Activated T-cell treated with anti-CD3 and anti-CD28 coated beads, Interleukin-2, amount 50 U/mL, for 24 hours (primary cell): ENCODE results near the gene MYRIP.
A peak's percentile ranks its signal among the peaks of the same experiment; 100 is the strongest.

Experiments used
- DNase-seq: peaks from one replicate; pipeline ENCODE4 v3.0.0-alpha.2; 2020
- H3K27ac Mint-ChIP-seq: 2 replicates; pipeline ENCODE4 v1.8.0; 2020; ENCODE audit warnings: mild to moderate bottlenecking, mixed read lengths
- H3K27me3 Mint-ChIP-seq: 2 replicates; pipeline ENCODE4 v1.8.0; 2020; ENCODE audit warnings: mixed read lengths
- H3K36me3 Mint-ChIP-seq: 2 replicates; pipeline ENCODE4 v1.8.0; 2020; ENCODE audit warnings: low read depth, mixed read lengths
- H3K4me1 Mint-ChIP-seq: 2 replicates; pipeline ENCODE4 v1.8.0; 2020; ENCODE audit warnings: low read depth, mixed read lengths
- H3K4me3 Mint-ChIP-seq: 2 replicates; pipeline ENCODE4 v1.8.0; 2020; ENCODE audit warnings: mild to moderate bottlenecking, moderate library complexity, mixed read lengths
- H3K9me3 Mint-ChIP-seq: 2 replicates; pipeline ENCODE4 v1.8.0; 2020; ENCODE audit warnings: mixed read lengths

MYRIP gene

DNA sequence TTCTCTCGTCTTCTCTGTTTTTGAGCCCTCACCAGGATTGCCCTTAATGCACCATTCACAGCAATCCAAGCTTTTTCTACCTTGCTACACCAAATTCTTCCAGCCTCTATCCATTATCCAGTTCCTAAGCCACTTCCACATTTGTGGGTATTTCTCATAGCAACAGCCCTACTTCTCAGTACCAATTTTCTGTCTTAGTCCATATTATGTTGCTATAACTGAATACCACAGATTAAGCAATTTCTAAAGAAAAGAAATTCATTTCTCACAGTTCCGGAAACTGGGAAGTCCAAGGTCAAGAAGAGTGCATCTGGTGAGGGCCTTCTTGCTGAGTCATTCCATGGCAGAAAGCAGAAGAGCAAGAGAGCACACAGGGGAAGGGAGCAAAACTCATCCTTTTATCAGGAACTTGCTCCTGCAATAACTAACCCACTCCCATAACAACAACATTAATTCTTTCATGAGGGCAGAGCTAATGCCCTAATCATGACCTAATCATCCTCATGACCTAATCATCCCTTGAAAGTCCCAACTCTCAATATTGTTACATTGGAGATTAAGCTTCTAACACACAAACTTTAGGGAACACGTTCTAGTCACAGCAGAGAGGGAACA, 490.4 kb downstream of the MYRIP start:
- H3K36me3 Mint-ChIP-seq = peaks cover 32% of the 10 kb centered on the region
- H3K4me1 Mint-ChIP-seq = no peaks in the 10 kb centered on the region
- H3K27ac Mint-ChIP-seq = no peak overlapping the region
- H3K9me3 Mint-ChIP-seq = no peaks in the 10 kb centered on the region
- no peak overlapping the region for H3K4me3 Mint-ChIP-seq
- no peak for DNase-seq
- H3K27me3 Mint-ChIP-seq = no peaks in the 10 kb centered on the region

DNA sequence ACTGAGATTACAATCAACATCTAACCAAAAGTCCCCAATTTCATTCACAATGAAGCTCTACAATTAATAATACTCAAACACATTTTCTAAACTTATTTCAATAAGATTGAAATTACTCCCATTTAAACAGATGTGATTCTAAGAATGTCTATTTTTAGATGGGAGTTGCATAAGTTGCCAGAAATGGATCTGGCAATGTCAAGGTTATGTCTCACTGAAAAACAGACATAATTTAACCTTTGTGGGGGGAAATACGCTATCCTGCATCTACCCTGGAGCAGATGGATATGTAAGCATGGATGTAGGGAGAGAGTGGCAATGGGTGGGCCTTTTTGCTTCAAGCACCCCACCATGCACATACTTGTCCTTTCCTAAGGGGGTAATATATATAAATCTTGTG, 493.4 kb downstream of the MYRIP start:
- H3K27ac Mint-ChIP-seq = no peak overlapping the region
- no peak for DNase-seq

GRCh38 chr3:40304352-40304751, 494.9 kb downstream of the MYRIP start:
- no peaks in the 10 kb centered on the region for H3K27me3 Mint-ChIP-seq
- no peaks in the 10 kb centered on the region for H3K9me3 Mint-ChIP-seq
- H3K27ac Mint-ChIP-seq = no peak overlapping the region
- H3K4me1 Mint-ChIP-seq = peaks cover 7% of the 10 kb centered on the region
- H3K4me3 Mint-ChIP-seq = no peak overlapping the region
- H3K36me3 Mint-ChIP-seq = peaks cover 19% of the 10 kb centered on the region
- no peak for DNase-seq

More for the DNA sequence above, 493.4 kb downstream of the MYRIP start:
- Mint-ChIP-seq H3K4me3 (no peak overlapping the region), H3K4me1 (no peaks in the 10 kb centered on the region), H3K27me3 (no peaks in the 10 kb centered on the region), H3K9me3 (no peaks in the 10 kb centered on the region), H3K36me3 (peaks cover 21% of the 10 kb centered on the region)

DNA sequence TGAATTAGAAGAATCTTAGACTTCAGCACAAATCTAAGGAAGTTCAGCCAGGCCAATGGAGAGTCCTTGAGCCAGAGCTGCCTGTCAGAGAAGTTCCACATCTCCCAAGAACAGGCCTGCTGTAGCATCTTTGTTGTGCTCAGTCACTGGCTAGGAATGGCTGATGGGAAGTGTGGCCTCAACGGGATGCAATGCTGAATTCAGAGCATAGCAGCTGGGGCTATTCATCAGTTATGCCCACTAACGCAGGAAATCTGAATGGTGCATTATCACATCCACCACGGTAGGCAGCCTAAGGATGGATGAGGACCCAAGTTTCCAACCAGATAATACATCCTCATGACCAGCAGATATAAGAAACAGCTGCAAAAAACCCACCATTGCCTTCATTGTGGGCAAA, 496.9 kb downstream of the MYRIP start:
- Mint-ChIP-seq H3K27me3 (no peaks in the 10 kb centered on the region), H3K4me3 (no peak overlapping the region), H3K36me3 (peaks cover 22% of the 10 kb centered on the region), H3K9me3 (no peaks in the 10 kb centered on the region), H3K27ac (no peak overlapping the region), H3K4me1 (peaks cover 14% of the 10 kb centered on the region)
- DNase-seq = no peak

DNA sequence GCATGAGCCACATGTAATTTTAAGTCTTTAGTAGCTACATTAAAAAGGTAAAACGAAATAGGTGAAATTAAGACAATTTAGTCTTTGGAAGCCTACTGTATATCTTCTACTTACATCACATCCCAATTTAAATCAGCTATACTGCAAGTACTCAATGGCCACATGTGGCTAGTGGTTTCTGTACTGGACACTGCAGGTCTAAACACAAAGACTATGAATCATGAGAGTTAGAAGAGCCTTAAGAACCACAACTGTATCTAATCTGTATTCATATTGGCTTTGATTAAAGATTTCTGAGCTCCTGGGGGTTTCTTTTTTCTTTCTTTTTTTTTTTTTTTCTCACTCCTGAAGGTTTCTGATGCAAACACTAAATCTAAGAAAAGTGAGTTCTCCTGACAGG, 497.8 kb downstream of the MYRIP start:
- H3K9me3 Mint-ChIP-seq = no peaks in the 10 kb centered on the region
- H3K4me3 Mint-ChIP-seq = no peak overlapping the region
- H3K27me3 Mint-ChIP-seq = no peaks in the 10 kb centered on the region
- no peak for DNase-seq
- H3K27ac Mint-ChIP-seq = no peak overlapping the region
- H3K36me3 Mint-ChIP-seq = peaks cover 31% of the 10 kb centered on the region
- H3K4me1 Mint-ChIP-seq = peaks cover 21% of the 10 kb centered on the region

- no peaks in the 10 kb centered on the region for H3K9me3 Mint-ChIP-seq
- peaks cover 48% of the 10 kb centered on the region for H3K36me3 Mint-ChIP-seq
- H3K4me1 Mint-ChIP-seq = peaks cover 30% of the 10 kb centered on the region
- no peak for DNase-seq
- H3K27ac Mint-ChIP-seq = peak overlapping the region; percentile 99
- H3K27me3 Mint-ChIP-seq = no peaks in the 10 kb centered on the region
- H3K4me3 Mint-ChIP-seq = peak overlapping the region; percentile 100
These were observed 499.5 kb downstream of the MYRIP start for GRCh38 chr3:40308725-40309417.

DNA sequence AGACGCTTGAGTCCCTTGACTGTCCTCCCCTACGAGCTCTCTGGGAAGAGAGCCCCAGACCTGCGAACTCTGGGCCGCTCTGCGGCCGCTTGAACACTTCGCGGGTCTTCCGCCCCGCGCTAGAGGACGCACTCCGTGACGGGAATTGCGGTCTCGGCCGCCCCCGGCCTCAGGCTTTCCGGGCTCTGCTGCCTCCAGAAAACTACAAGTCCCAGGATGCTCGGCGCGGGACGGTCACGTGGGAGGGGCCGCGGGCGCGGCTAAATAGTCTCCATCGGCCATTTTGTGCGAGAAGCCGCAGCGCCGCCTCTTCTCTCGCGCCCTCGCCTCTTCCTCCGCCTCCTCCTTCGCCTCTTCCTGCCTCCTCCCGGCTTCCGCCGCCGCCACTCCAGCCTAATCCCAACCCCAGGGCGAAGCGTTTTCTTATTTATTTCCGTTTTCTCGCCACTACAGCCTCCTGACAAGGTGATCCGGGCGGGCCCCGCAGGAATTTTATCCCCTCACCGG, 500.1 kb downstream of the MYRIP start, which contains the start of gene EIF1B:
TSS of gene EIF1B (plus strand) at position 290 of the 507 bp plus-strand sequence. CDS start 235 bp downstream, outside the sequence.
- peaks cover 54% of the 10 kb centered on the region for H3K36me3 Mint-ChIP-seq
- H3K27ac Mint-ChIP-seq = peak within 1 kb of the TSS; percentile 99
- peaks cover 30% of the 10 kb centered on the region for H3K4me1 Mint-ChIP-seq
- DNase-seq = peak; percentile 99
- peak within 1 kb of the TSS; percentile 100 for H3K4me3 Mint-ChIP-seq
- H3K9me3 Mint-ChIP-seq = no peaks in the 10 kb centered on the region
- no peaks in the 10 kb centered on the region for H3K27me3 Mint-ChIP-seq
